Natural killer cell treated with Interleukin-12 subunit alpha and Interleukin-12 subunit beta and Interleukin-15 and Interleukin-18, amount 100 ng/mL, for 72 hours (primary cell): ENCODE data around the gene ELOVL5. TPM values are rescaled to one million over a fixed set of nuclear protein-coding genes. Genes with fewer than 3 reads are reported as not detected.

ENCODE experiments used
- ATAC-seq, 2 donors: fragments of 150-1000 bp; cut with Tn5 transposase in 1 of 2; sonication (Bioruptor Pico), chemical (Tn5 transposase) in 1 of 2; 2 replicates each; pipeline ENCODE4 v1.10.0; 2021
- DNase-seq: peaks from one replicate; pipeline ENCODE4 v3.0.0; 2022; ENCODE audit warnings: low spot score
- H3K27ac Mint-ChIP-seq, 2 donors: 1 replicate in 1 of 2; 2 replicates in 1 of 2; pipeline ENCODE4 v1.8.0; 2022; ENCODE audit warnings: mixed read lengths in 2 of 2, mild to moderate bottlenecking in 1 of 2, moderate library complexity in 1 of 2
- H3K27me3 Mint-ChIP-seq, 2 donors: 1 replicate in 1 of 2; 2 replicates in 1 of 2; pipeline ENCODE4 v1.8.0; 2022; ENCODE audit warnings: mixed read lengths in 2 of 2
- H3K36me3 Mint-ChIP-seq: one replicate; pipeline ENCODE4 v1.8.0; 2022; ENCODE audit warnings: mixed read lengths
- H3K4me1 Mint-ChIP-seq, 2 donors: 1 replicate in 1 of 2; 2 replicates in 1 of 2; pipeline ENCODE4 v1.8.0; 2022; ENCODE audit warnings: low read depth in 2 of 2, mixed read lengths in 2 of 2, mild to moderate bottlenecking in 1 of 2
- H3K4me3 Mint-ChIP-seq: one replicate; pipeline ENCODE4 v1.8.0; 2022; ENCODE audit warnings: mixed read lengths
- H3K9me3 Mint-ChIP-seq: 2 replicates; pipeline ENCODE4 v1.8.0; 2022; ENCODE audit warnings: mixed read lengths
- total RNA-seq, 2 donors: library from RNA; stranded (reverse); gene quantifications; one replicate each; pipeline ENCODE4 v1.2.3, GENCODE V29; 2022

Gene ELOVL5
- total RNA-seq, 2 donors from 2014 or later = 130 to 136 TPM

DNA sequence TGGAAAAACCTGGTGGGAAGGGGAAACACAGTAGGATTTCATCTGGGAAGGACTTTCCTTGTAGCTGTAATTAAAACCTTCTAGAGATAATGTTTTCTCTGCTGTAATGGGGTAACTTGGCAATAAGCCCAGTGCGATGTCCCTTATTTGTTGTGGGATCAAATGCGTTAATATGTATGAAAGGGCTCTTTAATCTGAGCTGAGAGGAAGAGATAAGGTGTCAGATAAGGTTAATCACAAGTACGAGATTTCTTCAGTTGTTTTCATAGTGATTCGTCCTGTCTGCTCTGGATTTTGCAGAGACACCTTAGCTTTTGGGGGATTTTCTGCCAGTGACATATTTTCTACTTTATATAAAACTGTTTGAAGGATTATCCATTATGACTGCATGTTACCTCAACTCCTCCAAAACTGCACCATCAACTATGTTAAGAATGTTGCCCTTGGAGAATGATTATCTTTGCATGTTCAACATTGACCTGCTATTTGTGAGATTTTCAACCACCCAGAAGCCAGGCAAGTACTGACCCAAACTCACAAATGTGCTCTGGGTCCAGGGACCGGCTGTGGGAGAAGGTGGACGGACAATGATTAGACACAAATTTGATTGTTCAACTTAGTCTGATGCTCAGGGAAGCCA lies 21.2 kb upstream of the ELOVL5 start:
- peaks cover 5% of the 10 kb centered on the region for H3K36me3 Mint-ChIP-seq
- DNase-seq = no peak
- no peak overlapping the region for H3K27ac Mint-ChIP-seq

DNA sequence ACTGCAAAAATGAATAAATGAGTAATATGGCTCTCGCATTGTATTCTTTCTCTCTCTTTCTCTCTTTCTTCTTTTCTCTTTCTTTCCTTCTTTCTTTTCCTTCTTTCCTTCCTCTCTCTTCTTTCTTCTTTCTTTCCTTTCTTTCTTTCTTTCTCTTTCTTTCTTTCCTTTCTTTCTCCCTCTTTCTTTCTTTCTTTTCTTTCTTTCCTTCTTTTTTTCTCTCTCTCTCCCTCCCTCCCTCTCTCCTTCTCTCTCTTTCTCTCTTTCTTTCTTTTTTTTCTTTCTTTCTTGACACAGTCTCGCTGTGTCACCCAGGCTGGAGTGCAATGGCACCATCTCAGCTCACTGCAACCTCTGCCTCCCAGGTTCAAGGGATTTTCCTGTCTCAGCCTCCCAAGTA lies 20.3 kb upstream of the ELOVL5 start:
- Mint-ChIP-seq H3K9me3 (no peaks in the 10 kb centered on the region), H3K4me1 (no peaks in the 10 kb centered on the region), H3K27me3 (peaks cover 7 to 10% of the 10 kb centered on the region in 2 donors), H3K4me3 (no peak overlapping the region), H3K27ac (no peak overlapping the region), H3K36me3 (peaks cover 5% of the 10 kb centered on the region)
- DNase-seq (no peak), ATAC-seq (no peak)

More for the DNA sequence above, 21.2 kb upstream of the ELOVL5 start:
- H3K4me3 Mint-ChIP-seq = no peak overlapping the region
- ATAC-seq = no peak
- H3K4me1 Mint-ChIP-seq = no peaks in the 10 kb centered on the region
- H3K27me3 Mint-ChIP-seq = peaks cover 14 to 15% of the 10 kb centered on the region in 2 donors
- no peaks in the 10 kb centered on the region for H3K9me3 Mint-ChIP-seq

DNA sequence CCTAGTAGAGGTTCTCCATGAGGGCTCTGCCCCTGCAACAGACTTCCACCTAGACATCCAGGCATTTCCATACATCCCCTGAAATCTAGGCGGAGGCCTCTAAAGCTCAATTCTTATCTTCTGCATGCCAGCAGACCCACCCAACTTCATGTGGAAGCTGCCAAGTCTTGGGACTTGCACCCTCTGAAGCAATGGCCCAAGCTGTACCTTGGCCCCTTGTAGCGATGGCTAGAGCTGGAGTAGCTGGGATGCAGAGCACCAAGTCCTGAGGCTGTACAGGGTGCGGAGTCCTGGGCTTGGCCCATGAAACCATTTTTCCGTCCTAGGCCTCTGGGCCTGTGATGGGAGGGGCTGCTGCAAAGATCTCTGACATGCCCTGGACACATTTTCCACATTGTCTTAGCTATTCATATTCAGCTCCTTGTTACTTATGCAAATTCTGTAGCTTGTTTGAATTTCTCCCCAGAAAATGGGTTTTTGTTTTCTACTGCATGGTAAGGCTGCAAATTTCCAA lies 17.4 kb upstream of the ELOVL5 start:
- H3K27me3 Mint-ChIP-seq = peaks cover 7 to 10% of the 10 kb centered on the region in 2 donors

DNA sequence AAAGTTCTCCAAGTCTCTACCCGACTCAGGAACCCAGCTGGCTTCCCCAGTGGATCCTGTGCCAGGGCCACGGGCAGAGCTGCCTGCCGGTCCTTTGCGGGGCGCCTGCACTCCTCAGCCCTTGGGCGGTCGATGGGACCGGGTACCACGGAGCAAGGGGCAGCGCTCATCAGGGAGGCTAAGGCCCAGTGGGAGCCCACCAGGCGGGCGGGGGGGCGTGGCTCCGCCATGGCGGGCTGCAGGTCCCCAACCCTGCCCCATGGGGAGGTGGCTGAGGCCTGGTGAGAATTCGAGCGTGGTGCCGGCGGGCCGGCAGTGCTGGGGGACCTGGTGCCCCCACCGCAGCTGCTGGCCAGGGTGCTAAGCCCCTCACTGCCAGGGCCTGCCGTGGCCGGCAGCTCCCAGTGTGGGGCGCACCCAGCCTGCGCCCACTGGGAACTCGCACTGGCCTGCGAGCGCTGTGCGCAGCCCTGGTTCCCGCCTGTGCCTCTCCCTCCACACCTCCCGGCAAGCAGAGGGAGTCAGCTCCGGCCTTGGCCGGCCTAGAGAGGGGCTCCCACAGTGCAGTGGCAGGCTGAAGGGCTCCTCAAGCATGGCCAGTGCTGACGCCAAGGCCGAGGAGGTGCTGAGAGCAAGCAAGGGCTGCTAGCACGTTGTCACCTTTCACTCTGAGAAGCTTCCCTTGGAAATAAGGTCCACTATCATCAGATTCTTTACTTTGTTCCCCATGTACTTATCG lies 14.8 kb upstream of the ELOVL5 start:
- H3K27ac Mint-ChIP-seq = no peak overlapping the region
- peaks cover 5% of the 10 kb centered on the region for H3K36me3 Mint-ChIP-seq
- H3K4me3 Mint-ChIP-seq = no peak overlapping the region
- DNase-seq = no peak
- H3K4me1 Mint-ChIP-seq = peaks cover 30 to 34% of the 10 kb centered on the region in 2 donors
- no peak for ATAC-seq
- H3K9me3 Mint-ChIP-seq = no peaks in the 10 kb centered on the region
- no peaks in the 10 kb centered on the region for H3K27me3 Mint-ChIP-seq

More for the DNA sequence above, 17.4 kb upstream of the ELOVL5 start:
- H3K9me3 Mint-ChIP-seq = no peaks in the 10 kb centered on the region
- peaks cover 5% of the 10 kb centered on the region for H3K36me3 Mint-ChIP-seq
- ATAC-seq (no peak), DNase-seq (no peak)
- H3K27ac Mint-ChIP-seq = no peak overlapping the region
- H3K4me3 Mint-ChIP-seq = no peak overlapping the region
- peaks cover 14 to 15% of the 10 kb centered on the region in 2 donors for H3K4me1 Mint-ChIP-seq

DNA sequence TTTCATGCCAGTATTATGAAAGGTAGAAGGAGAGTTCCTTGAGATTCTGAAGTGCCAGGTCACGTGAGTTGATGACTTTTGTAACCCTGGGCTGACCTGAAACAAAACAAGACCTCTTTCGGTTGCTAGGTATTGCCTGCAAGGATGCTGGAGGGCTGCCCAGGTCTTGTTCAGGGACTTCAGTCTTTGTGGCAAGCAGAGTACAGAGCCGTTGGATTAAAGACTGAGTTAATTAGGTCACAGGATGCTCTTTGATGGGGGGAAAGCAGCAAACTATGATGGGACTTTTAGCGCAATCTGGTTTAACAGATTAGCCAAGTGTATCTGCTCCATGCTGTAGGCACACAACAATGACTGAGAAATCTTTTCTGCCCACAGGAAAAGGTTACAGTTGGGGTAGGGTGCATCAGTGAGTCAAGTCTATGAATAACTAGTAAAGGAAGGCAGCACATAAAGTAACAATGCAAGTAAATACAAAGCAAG lies 12.8 kb upstream of the ELOVL5 start:
- Mint-ChIP-seq H3K27ac (peak overlapping the region; percentile 98), H3K27me3 (no peaks in the 10 kb centered on the region), H3K9me3 (no peaks in the 10 kb centered on the region), H3K36me3 (no peaks in the 10 kb centered on the region), H3K4me1 (peaks cover 37 to 42% of the 10 kb centered on the region in 2 donors), H3K4me3 (peak overlapping the region; percentile 55)
- DNase-seq (peak; percentile 61), ATAC-seq (peak; percentile 0 to 48)

DNA sequence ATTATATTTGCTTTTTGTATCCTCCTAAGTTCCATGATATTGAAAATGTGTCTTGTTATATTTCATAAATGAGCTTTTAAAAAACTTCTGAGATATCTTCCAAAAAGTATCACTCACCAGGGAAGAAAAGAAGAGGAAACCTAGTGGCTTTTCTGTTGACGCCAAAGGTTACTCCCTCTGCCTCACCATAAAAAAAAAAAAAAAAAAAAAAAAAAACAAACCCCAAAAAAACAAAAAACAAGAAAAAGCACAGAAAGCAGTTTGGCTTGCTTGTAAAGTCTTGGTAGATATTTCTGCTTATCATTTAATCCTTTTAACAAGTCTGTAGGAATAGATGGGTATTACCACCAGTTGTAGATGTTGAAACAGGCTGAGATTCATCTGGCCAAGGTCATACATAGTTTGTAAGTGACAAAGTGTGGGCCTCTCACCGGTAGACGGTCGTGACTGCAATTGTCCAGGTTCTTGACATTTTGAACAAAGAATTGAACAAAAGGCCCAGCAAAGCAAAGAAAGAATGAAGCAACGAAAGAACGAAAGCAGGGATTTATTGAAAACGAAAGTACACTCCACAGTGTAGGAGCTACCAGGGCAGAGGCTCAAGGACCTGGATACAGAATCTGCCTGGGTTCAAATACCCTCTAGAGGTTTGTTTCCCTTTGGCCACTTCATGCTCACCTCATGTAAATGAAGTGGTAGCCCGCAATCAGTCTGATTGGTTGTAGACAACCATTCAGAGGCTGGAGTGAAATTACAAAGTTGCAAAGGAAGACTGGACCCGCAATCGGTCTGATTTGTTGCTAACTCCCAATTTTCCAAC lies 11.6 kb upstream of the ELOVL5 start:
- H3K4me1 Mint-ChIP-seq = peaks cover 37 to 42% of the 10 kb centered on the region in 2 donors
- no peak for ATAC-seq
- H3K27ac Mint-ChIP-seq = peak overlapping the region; percentile 98
- DNase-seq = no peak
- no peaks in the 10 kb centered on the region for H3K36me3 Mint-ChIP-seq
- no peaks in the 10 kb centered on the region for H3K9me3 Mint-ChIP-seq
- H3K4me3 Mint-ChIP-seq = peak overlapping the region; percentile 94
- no peaks in the 10 kb centered on the region for H3K27me3 Mint-ChIP-seq

DNA sequence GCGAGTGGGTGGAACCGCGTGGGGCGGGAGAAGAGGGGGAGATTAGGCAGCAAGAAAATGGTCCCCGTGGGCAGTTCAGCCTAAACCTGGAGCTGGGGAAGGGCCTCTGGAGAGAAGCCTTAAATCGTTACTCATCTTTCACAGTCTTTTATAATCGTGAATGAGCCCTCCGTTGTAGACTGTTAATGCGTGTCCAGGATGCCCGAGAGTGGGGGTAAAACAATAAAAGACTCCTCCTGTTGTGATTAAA lies 11.0 kb upstream of the ELOVL5 start:
- Mint-ChIP-seq H3K9me3 (no peaks in the 10 kb centered on the region), H3K4me3 (peak overlapping the region; percentile 94), H3K27ac (peak overlapping the region; percentile 98), H3K27me3 (no peaks in the 10 kb centered on the region), H3K36me3 (no peaks in the 10 kb centered on the region), H3K4me1 (peaks cover 37 to 42% of the 10 kb centered on the region in 2 donors)
- DNase-seq = no peak
- peak in 1 of 2 donors; percentile 4 for ATAC-seq

DNA sequence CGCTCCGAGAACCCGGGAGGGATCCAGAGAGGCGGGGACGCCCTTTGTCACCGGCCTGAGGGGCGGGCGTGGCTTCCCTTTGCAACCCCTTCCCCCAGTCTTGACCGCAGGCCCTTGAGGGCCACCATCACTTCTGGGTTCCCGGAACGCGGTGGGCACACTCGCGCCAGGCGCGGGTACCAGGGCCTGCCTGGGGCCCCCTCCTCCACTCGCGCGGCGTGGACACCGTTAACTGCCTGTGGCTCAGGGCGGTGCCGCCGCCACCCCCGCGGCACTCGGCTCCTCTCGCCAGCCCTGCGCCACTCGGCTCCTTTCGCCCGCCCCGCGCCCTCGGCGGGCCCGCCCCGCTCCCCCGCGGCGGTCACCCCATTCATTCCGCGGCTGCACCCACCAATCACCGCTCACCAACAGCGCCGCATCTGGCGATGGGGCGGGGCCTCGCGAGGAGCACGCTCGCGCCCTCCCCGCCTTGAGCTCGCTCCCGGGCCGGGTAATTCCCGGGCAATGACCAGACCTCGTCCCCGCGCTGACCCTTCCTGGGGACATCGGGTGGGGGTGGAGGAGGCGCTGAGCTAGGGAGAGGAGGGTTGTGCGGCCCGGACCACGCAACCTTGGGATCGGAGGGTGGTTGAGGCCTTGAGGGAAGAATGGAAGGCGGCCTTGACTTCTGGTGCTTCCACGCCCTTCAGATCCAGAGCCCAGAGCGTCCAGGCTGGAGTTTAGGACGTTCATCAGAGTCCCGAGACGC lies 10.5 kb upstream of the ELOVL5 start:
- DNase-seq = peak; percentile 95
- no peaks in the 10 kb centered on the region for H3K9me3 Mint-ChIP-seq
- H3K27ac Mint-ChIP-seq = peak overlapping the region; percentile 98
- H3K4me3 Mint-ChIP-seq = peak overlapping the region; percentile 94
- peaks cover 37 to 42% of the 10 kb centered on the region in 2 donors for H3K4me1 Mint-ChIP-seq
- no peaks in the 10 kb centered on the region for H3K27me3 Mint-ChIP-seq
- ATAC-seq = peak; percentile 97 to 98
- H3K36me3 Mint-ChIP-seq = no peaks in the 10 kb centered on the region

DNA sequence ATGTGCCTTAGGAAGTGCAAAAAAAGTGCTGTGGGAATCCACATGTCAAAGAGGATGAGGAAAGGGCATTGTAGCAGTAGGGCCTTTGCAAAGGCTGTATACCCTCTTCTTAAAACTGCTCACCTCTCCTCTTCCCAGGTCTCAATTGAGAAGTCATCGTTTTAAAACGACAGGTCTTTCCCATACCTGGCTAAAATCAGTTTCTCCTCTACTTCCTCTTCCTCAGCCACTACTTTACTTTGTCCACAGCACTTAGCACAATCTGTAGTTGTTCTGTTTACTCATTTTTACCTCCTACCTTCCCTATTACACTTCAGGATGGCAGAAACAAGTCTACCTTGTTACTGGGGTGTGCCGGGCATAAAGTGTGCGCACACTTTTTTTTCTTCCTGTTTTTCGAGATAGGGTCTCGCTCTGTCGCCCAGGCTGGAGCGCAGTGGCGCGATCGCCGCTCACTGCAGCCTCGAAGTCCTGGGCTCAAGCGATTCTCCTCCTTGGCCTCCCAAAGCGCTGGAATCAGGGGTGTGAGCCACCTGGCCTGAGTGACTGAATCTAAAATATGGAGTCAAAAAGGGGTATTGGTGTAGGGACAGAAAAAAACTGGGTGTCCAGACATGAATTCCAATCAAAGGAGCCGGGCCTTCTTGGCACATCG lies 9.8 kb upstream of the ELOVL5 start:
- Mint-ChIP-seq H3K27me3 (peaks cover 1 to 4% of the 10 kb centered on the region in 2 donors), H3K4me1 (peaks cover 39 to 42% of the 10 kb centered on the region in 2 donors), H3K9me3 (no peaks in the 10 kb centered on the region), H3K36me3 (no peaks in the 10 kb centered on the region), H3K27ac (peak overlapping the region; percentile 98), H3K4me3 (peak overlapping the region; percentile 83)
- no peak for ATAC-seq
- no peak for DNase-seq

DNA sequence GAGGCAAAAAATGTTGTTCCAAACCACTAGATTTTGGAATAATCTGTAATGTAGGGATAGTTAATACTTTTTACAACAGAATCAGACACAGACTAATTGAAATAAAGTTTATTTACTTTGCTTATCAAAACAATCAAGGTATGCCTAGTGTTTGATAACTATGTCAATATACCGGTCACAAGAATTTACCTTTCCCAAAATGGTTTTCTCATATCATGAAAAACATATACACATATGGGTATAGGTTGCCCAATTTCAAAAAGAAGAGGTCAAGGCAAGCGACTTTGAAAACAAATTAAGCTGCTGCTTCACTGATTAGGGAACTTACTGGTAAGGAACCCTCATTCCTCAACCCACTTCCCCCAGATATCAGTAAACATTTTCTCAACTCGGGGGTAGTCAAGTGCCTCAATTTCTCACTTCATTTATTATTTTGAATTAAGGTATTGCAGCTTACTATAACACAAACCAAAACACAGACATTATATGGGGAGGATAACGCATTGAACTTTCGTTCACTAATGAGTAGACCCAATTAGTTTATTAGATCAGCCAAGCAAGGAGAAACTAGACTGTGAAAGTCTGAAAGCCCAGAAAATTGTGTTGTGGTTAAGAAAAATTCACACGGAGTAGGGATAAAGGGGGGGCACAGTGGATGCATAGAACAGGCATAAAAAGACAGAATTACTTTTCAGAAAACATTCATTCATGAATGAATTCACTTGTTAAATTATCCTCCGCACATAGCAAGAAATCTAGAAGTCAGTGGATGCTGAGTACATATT lies 9.0 kb upstream of the ELOVL5 start:
- Mint-ChIP-seq H3K9me3 (no peaks in the 10 kb centered on the region), H3K4me1 (peaks cover 40 to 42% of the 10 kb centered on the region in 2 donors), H3K27ac (peak overlapping the region; percentile 98), H3K36me3 (no peaks in the 10 kb centered on the region), H3K27me3 (peaks cover 6 to 12% of the 10 kb centered on the region in 2 donors), H3K4me3 (peak overlapping the region; percentile 83)
- DNase-seq = no peak
- no peak for ATAC-seq

DNA sequence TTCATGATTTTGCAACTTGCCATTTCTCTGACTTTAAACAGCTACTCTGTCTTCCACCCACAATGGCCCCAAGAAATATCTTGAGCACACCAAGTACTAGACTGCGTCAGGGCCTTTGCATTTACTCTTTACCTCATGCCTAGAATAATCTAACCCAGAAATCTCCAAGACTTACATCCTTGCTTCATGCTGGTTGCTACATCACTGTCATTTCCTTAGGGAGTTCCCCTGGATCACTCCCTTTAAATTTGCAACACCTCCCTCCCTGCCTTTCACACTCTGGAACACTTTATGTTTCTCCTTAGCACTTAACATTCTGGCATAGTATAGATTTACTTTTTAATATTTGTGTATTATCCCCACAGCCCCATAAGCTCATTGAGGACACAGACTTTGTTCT lies 4.9 kb upstream of the ELOVL5 start:
- Mint-ChIP-seq H3K36me3 (no peaks in the 10 kb centered on the region), H3K9me3 (no peaks in the 10 kb centered on the region), H3K27me3 (peaks cover 9 to 18% of the 10 kb centered on the region in 2 donors), H3K4me1 (peaks cover 17 to 20% of the 10 kb centered on the region in 2 donors), H3K27ac (no peak overlapping the region), H3K4me3 (no peak overlapping the region)
- DNase-seq (no peak), ATAC-seq (no peak)

DNA sequence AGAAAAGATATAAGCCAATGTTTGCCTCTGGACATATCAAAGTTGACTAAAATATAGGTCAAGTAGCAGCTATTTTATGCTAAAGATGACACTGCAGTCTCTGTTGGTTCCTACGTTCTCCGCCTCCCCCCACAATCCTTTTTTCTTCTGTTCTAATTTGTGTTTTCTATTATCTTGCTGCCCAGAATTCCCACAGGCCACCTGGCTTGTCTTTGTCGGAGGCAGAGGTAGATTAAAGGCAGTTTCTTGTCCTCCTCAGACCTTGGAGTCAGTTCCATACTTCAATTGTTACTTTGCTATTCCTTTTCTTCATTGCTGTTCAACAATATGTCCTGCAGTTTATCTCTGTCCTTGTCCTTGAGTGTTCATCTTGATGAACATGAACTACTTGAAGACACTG lies 3.6 kb upstream of the ELOVL5 start:
- Mint-ChIP-seq H3K27me3 (peaks cover 9 to 18% of the 10 kb centered on the region in 2 donors), H3K36me3 (no peaks in the 10 kb centered on the region), H3K4me1 (peaks cover 11% of the 10 kb centered on the region in 2 donors), H3K4me3 (no peak overlapping the region), H3K9me3 (no peaks in the 10 kb centered on the region), H3K27ac (no peak overlapping the region)
- no peak for ATAC-seq
- no peak for DNase-seq
